Lower lobe of right lung (tissue), 2 donors: ENCODE measurements around the gene ZDHHC8. TPM values are rescaled to one million over a fixed set of nuclear protein-coding genes. Genes with fewer than 3 reads are reported as not detected.

Experiments used
- ATAC-seq, 2 donors: fragments of 200-7000 bp; cut with Tn5 transposase; one replicate each; pipeline ENCODE4 v1.9.1; 2020 to 2022; ENCODE audit warnings: mild to moderate bottlenecking in 2 of 2, moderate library complexity in 2 of 2
- DNase-seq: peaks from one replicate; pipeline ENCODE4 v3.0.0-alpha.2; 2020
- H3K27ac ChIP-seq: fragments of 200-600 bp; one replicate; pipeline ENCODE4 v1.8.0; 2022
- H3K27me3 ChIP-seq: fragments of 200-600 bp; one replicate; pipeline ENCODE4 v1.8.0; 2022; ENCODE audit warnings: low read depth
- H3K36me3 ChIP-seq: fragments of 200-600 bp; one replicate; pipeline ENCODE4 v1.8.0; 2022; ENCODE audit warnings: mild to moderate bottlenecking
- H3K4me1 ChIP-seq: fragments of 200-600 bp; one replicate; pipeline ENCODE4 v1.8.0; 2022
- H3K4me3 ChIP-seq: fragments of 200-600 bp; one replicate; pipeline ENCODE4 v1.8.0; 2022; ENCODE audit warnings: mild to moderate bottlenecking
- H3K9me3 ChIP-seq: fragments of 200-600 bp; one replicate; pipeline ENCODE4 v1.8.0; 2022
- intact Hi-C: fragments of 100-400 bp; cut with DNase I; formaldehyde crosslinking; loops from one replicate; pipeline ENCODE4 v1.11.0; 2022
- microRNA-seq: library from miRNA; unstranded; fragments of <30 nt; microRNA quantifications from one replicate; pipeline ENCODE4 v1.2.0, GENCODE V29; 2020; ENCODE audit warnings: borderline number of aligned reads
- total RNA-seq: library from RNA; stranded (reverse); fragmentation: NEBNext Ultra II Directional; extraction: Animal tissue kit (Norgen Biotek cat#: 25700); gene quantifications from one replicate; pipeline ENCODE4 v1.2.1, GENCODE V29; 2021
- TF ChIP-seq, protein P1 (sequence below): fragments of 200-600 bp; IDR thresholded peaks from one replicate; pipeline ENCODE4 v1.8.0; 2022; ENCODE audit warnings: antibody characterized with exemption, mild to moderate bottlenecking
- donor health status: DM: no; HTN: yes; CAD: no; lungs with severe emphysema.

ZDHHC8 gene
- total RNA-seq, 1 donor from 2014 or later, result 77.2 TPM

DNA sequence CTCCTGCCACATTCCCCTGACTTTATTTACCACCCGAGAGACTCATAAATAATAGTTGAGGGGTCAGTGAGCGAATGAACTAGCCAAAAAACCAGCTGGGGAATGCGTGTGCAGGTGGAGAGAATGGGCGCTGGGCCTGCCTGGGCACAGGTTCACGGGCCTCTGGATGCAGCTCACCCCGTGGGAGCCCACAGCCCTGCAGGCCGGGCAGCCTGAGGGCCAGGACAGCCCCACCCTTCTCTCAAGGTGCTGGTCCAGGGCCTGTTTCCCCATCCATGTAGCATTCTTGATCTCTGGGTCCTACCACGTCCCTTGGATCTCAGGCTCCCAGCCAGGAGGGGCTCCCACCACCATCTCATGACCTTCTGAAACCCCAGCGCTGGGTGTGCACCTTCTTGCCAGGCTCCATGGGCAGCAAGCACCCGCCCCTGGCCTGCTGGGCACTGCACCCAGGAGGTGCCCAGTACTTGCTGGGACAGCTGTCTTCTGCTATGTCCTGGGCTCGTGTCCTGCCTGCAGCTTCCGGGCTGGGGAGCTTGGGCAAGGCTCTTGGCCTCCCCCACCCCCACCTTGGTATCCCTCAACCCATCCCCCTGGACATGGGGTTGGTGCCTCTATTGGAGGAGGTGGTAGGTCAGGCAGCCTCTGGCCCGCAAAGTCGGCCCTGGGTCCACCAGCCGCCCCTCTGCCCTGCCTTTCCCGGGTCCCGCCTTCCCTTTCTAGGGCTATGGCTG lies 62.3 kb downstream of the ZDHHC8 start:
- intact Hi-C loops, result no loop called here

DNA sequence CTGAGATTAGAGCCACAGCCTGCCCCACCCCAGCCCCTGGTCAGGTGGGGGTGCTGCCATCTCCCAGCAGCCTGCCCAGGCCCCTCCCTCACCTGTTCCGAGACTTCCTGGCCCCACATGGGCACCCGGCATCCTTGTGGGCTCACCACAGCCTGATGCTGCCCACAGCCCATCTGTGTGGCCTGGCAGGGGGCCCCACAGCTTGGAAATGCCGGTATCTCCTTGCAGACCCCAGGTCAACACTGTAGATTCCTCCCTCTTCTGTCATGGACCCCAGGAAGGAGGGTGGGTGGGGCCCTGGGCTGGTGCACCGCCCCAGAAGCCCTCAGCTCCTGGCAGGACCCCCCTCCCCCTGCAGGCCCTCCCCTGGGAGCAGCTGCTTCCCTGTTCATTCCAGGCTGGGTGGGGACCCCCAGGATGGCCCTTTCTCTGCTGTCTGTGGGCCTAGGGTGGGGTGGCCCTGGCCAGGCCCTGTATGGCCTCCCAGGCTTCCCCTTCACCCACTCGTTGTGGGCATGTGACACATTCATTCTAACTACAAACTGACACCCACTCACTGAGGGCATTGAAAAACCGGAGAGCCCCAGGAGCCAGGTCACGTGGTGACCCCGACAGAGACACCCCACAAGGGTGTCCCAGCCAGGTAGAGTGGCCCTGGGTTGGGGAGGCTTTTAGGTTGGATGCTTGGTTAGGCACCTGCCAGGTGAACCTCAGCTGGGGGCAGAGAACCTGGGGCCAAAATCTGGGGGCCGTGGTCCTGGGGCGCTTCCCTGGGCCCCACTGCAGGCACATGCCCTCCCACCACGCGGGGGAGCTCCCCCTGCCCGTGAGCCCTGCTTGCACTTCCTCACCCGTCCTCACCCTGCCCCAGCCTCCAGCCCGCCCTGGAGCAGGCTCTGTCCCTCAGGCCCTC lies 63.3 kb downstream of the ZDHHC8 start:
- Histone ChIP-seq H3K9me3 (no peaks in the 10 kb centered on the region), H3K36me3 (no peaks in the 10 kb centered on the region), H3K27me3 (no peaks in the 10 kb centered on the region), H3K4me1 (no peaks in the 10 kb centered on the region), H3K27ac (no peak overlapping the region), H3K4me3 (no peak overlapping the region)
- intact Hi-C loops, result no loop called here
- no peak for ATAC-seq
- DNase-seq, result no peak
- TF ChIP-seq, protein P1, sequence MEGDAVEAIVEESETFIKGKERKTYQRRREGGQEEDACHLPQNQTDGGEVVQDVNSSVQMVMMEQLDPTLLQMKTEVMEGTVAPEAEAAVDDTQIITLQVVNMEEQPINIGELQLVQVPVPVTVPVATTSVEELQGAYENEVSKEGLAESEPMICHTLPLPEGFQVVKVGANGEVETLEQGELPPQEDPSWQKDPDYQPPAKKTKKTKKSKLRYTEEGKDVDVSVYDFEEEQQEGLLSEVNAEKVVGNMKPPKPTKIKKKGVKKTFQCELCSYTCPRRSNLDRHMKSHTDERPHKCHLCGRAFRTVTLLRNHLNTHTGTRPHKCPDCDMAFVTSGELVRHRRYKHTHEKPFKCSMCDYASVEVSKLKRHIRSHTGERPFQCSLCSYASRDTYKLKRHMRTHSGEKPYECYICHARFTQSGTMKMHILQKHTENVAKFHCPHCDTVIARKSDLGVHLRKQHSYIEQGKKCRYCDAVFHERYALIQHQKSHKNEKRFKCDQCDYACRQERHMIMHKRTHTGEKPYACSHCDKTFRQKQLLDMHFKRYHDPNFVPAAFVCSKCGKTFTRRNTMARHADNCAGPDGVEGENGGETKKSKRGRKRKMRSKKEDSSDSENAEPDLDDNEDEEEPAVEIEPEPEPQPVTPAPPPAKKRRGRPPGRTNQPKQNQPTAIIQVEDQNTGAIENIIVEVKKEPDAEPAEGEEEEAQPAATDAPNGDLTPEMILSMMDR, result no peak

More for the DNA sequence above, 62.3 kb downstream of the ZDHHC8 start:
- TF ChIP-seq, protein P1, result no peak
- Histone ChIP-seq H3K4me3 (no peak overlapping the region), H3K27ac (no peak overlapping the region), H3K36me3 (no peaks in the 10 kb centered on the region), H3K4me1 (no peaks in the 10 kb centered on the region), H3K27me3 (no peaks in the 10 kb centered on the region), H3K9me3 (no peaks in the 10 kb centered on the region)
- DNase-seq (no peak), ATAC-seq (no peak)

DNA sequence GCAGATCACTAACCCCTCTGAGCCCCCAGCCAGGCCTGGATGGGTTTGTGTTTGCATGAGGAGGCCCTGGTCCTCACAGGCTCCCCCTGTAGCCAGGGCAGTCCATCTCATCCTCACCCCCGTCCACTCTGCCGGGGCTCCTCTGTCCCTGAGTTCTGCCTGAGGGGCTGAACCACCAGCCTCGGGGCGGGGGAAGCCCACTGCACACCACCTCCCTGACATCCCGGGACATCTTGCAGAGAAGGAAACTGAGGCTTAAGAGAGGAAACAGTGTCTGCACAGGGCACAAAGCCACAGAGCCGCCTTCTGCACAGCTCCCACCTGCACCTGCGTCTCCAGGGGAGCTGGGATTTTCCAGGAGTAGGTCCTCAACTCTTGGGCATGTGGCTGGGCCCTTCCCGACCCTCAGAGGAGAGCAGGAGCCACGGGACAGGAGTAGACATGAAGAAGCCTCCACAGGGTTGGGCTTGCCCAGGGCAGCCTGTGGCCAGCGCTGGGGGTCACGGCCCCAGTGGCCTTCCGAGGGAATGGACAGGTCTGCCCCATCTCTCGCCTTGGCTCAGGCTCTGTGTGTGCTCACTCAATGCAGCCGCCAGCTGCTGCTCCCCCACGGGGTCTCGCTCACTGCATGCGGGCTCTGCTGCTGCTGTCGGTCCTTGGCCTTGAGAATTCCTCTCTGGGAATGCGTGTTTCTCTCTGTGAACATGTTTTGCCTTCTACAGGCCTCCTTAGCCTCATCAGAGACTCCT lies 64.7 kb downstream of the ZDHHC8 start:
- no peak overlapping the region for H3K4me3 ChIP-seq
- H3K36me3 ChIP-seq, result no peaks in the 10 kb centered on the region
- TF ChIP-seq, protein P1, result no peak
- DNase-seq (no peak), ATAC-seq (no peak)
- H3K4me1 ChIP-seq, result no peaks in the 10 kb centered on the region
- no peaks in the 10 kb centered on the region for H3K9me3 ChIP-seq
- intact Hi-C loops, result no loop called here
- H3K27ac ChIP-seq, result no peak overlapping the region
- H3K27me3 ChIP-seq, result no peaks in the 10 kb centered on the region

Small RNA genes lying within 50 kb of the gene (microRNA-seq; reads per million reads assigned to microRNA genes)
- gene MIR6816, result not detected

Other genes starting within 250 kb of the ZDHHC8 start
- gene COMT, start 190.0 kb upstream of the ZDHHC8 start, total RNA-seq, result 235 TPM
- 47.5 TPM for gene TXNRD2, start 190.0 kb upstream of the ZDHHC8 start, total RNA-seq
- gene ARVCF, start 115.0 kb upstream of the ZDHHC8 start, total RNA-seq, result 16.8 TPM
- 45.1 TPM for gene TANGO2, start 110.7 kb upstream of the ZDHHC8 start, total RNA-seq
- 29.5 TPM for gene DGCR8, start 51.6 kb upstream of the ZDHHC8 start, total RNA-seq
- 58.3 TPM for gene RANBP1, start 15.7 kb upstream of the ZDHHC8 start, total RNA-seq
- gene TRMT2A, start 14.6 kb upstream of the ZDHHC8 start, total RNA-seq, result 70.4 TPM
- 0.77 TPM for gene CCDC188, start 19.3 kb downstream of the ZDHHC8 start, total RNA-seq
- gene RTN4R, start 136.5 kb downstream of the ZDHHC8 start, total RNA-seq, result 9.6 TPM
- 31.1 TPM for gene DGCR6L, start 188.3 kb downstream of the ZDHHC8 start, total RNA-seq